ENCODE results near the gene METTL17.
"Not testable (repeated sequence)": the region's sequence is repeated elsewhere in the genome, so short reads cannot be mapped to it uniquely, and the experiment has no call there.

METTL17 gene

GRCh38 chr14:20997115-20997514, 7.3 kb downstream of the METTL17 start:
- DNase-seq: no peak

DNA sequence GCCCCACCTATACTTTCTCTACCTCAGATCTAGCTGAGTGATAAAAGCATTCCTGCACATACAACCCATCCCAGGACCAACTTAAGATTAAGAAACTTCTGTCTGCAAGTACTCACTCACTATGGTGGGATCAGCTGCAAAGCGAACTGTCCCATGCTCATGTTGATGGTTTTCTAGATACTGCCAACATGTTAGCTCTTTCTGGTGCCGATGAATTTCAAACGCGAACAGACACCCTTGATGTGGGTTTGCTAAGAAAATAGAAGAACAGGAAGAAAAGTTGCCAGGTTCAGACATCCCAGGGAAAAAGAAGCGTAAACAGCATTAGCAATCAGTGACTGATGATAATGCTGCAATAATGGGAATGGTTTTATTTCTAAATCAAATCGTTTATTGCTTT, 7.8 kb downstream of the METTL17 start:
- DNase-seq: no peak

DNA sequence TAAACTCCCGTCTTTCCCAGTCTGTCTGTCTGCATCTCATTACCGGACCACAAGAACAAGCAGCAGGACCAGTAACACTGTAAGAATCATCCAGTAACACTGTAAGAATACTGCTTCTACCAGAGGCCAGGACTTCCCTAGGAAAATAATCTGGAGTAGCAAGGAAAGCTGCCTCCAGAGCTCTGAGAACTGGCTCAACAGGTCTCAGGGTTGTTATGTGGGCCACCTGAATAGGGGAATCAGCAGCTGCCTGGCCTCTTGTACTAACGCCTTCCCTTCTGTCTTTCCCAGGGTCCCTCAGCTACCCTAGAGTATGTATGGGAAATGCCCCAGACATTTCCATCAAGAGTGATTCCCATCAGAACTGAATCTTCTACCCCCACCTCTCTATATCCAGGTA, 8.4 kb downstream of the METTL17 start:
- DNase-seq: no peak

- DNase-seq: no peak
Measured at GRCh38 chr14:20998674-20999366, 9.0 kb downstream of the METTL17 start, which contains the start of gene SLC39A2. Gene SLC39A2, plus strand, starts transcription at chr14:20999293. Its CDS starts 154 bp downstream, at chr14:20999447.

- no peak for DNase-seq
Measured at GRCh38 chr14:20999591-20999990, 9.8 kb downstream of the METTL17 start.

- no peak for DNase-seq
Measured at GRCh38 chr14:21001218-21001617, 11.4 kb downstream of the METTL17 start.

GRCh38 chr14:21003788-21004346, 14.1 kb downstream of the METTL17 start:
- no peak for DNase-seq

DNA sequence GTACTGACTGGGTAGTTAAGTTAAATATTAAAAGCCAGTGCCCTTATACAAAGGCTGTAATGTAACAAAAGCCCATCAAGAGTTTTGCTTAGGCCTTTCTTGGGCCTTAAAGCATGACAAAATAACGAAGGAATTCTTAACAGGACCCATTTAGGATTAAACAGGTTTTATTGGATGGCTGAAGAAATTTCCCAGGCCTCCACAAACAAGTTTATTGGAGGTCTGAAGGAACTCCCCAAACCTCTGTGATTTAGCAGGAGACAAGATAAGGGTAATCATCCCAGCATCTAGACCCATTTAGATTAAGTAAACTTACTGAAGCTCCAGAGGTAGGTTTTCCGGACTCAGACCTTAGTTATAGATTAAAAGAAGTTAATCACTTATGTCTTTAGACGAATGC, 19.9 kb downstream of the METTL17 start:
- not testable (repeated sequence) for DNase-seq

- no peak for DNase-seq
Measured at GRCh38 chr14:21011136-21011535, 21.4 kb downstream of the METTL17 start.

- peak; percentile 54 for DNase-seq
Measured at GRCh38 chr14:21014761-21015190, 25.0 kb downstream of the METTL17 start.

GRCh38 chr14:21015312-21015711, 25.5 kb downstream of the METTL17 start:
- DNase-seq: no peak

- no peak for DNase-seq
Measured at GRCh38 chr14:21016413-21017190, 26.8 kb downstream of the METTL17 start.

GRCh38 chr14:21017528-21018245, 27.9 kb downstream of the METTL17 start:
- DNase-seq: no peak

- DNase-seq: no peak
Measured at GRCh38 chr14:21018286-21018685, 28.5 kb downstream of the METTL17 start.

DNA sequence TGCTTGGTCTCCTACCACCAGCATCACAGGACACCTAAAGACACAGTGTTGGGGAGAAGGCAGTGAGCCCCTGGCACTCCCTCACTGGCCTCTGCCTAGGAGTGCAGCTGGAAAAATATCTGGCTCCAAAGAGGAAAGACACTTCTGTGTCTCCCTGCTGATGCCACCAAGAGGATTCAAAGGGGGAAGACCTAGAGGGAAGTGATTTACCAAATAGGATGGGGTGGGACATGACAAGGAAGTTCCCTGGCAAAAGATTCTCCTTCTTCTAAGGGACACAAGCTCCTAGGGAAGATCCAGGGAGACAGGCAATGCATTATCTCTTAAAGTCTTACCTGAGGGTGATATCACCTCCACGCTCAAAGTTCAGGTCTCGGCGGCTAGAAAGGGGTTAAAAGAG, 29.0 kb downstream of the METTL17 start:
- no peak for DNase-seq

DNA sequence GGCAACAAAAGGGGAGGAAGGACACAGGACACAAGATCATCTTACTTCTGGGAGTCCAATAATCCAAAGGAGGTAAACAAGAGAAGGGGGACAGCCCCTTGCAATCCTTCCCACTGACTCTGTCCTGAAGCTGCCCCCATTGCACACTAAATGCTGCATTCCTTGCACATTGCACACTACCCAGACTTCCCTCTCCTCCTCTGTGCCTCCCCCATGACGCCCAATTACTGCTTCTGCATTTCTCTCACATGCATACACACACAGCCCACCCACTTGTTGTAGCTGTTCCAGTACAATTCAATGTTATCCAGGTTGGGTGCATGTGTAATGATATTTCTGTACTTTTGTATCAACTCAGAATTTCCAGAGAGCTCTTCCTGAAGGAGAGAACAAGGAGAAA, 29.6 kb downstream of the METTL17 start:
- no peak for DNase-seq

DNA sequence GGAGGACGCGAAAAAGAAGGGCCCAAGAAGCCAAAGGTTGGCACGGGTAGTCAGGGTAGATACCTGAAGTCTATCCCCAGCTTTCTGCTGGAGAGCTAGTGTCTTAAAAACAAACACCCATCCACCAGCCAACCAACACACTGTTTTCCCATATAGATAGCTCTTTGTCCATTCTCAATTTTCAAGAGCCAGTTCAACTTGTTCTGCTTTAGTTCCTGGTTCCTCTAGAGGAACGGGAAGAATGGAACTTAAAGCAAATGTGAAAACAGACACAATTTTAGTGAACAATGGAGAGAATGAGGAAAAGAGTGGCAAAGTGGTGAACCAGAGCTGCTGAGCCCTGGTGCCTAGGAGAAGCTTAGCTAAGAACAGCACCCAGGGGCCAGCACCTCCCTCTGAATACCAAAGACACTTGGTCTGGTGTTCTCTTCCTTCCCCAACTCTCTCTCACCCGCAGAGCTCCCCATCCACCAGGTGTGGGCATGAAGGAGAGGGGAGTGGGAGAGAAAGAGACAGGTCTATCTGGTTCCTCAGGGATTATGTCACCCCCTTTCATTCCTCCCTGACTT, 31.3 kb downstream of the METTL17 start:
- DNase-seq: no peak

- no peak for DNase-seq
Measured at GRCh38 chr14:21022686-21023085, 32.9 kb downstream of the METTL17 start.

DNA sequence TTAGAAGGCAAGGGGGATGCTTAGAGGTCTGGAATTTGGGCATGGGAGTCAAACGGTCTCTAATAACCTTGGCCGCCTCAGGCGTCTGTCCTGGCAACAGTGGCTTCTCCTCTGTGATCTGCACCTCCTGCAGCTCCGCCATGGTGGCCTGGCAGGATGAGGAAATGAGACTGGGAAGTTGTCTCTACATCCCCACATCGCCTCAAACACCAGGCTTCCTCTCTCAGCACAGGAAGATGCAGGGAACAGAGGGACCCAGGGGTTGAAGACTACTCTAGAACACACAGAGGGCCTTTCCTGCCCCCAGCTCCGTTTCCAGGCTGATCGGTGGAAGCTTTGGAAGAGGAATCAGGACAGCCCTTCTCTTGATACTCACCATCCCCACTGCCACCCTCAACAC, 33.4 kb downstream of the METTL17 start:
- DNase-seq: no peak

DNA sequence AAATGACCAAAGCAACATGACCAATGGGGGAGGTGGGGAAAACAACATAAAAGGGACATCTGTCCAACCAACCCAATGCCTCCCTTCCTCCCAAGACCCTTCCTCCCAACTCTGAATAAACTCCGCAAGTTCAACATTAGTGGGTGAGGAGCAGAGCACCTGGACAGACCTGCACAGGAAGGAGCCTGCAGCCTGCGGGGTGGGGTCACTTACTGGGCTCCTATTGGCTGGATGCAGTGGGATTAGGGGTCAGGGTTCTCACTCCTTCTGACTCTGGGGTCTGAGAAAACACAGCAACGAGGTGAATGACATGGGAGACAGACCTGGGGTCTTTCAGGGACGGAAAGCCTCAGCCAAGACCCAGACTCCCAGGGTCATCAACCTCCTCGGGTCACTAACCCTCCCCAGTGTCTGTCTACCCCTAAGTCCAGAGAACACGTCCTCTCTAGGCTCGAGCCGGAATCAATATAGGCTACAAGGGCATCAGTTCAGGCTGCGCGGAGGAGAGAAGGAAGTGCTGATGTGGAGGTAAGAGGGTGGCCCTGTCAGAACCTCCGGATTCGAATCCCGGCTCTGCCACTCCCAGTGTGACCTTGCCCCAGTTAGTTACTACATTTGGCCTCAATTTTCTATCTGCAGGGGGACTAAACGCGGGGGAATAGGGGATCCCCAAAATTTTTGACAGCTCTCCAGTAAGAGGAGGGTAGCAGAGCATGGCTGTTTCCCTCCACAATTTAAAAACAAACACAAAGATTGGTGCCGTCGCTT, 34.2 kb downstream of the METTL17 start:
- DNase-seq: no peak

GRCh38 chr14:21024585-21025370, 35.0 kb downstream of the METTL17 start, which contains the start of gene NDRG2:
Gene NDRG2, minus strand, starts transcription at chr14:21025061. Its CDS starts 1,746 bp downstream, at chr14:21023315.
- peak; percentile 60 for DNase-seq
